Parathyroid adenoma (tissue), 2 donors: ENCODE data around the gene TMEM98.
"Not testable (repeated sequence)": the region's sequence is repeated elsewhere in the genome, so short reads cannot be mapped to it uniquely, and the experiment has no call there.

Experiments used
- H2AFZ ChIP-seq: fragments of 300-600 bp; sonication (generic); one replicate; pipeline ENCODE4 v1.7.0; 2017; ENCODE audit warnings: antibody characterized with exemption, mild to moderate bottlenecking
- H3K27ac ChIP-seq: fragments of 300-600 bp; sonication (generic); one replicate; pipeline ENCODE4 v1.7.0; 2017
- H3K27me3 ChIP-seq: fragments of 300-600 bp; sonication (generic); one replicate; pipeline ENCODE4 v1.7.0; 2017; ENCODE audit warnings: low read length; ENCODE audit not compliant: control insufficient read depth, insufficient read depth
- H3K36me3 ChIP-seq: fragments of 300-600 bp; sonication (generic); one replicate; pipeline ENCODE4 v1.7.0; 2017; ENCODE audit warnings: low read length; ENCODE audit not compliant: control insufficient read depth, insufficient read depth
- H3K4me1 ChIP-seq: fragments of 300-600 bp; sonication (generic); one replicate; pipeline ENCODE4 v1.7.0; 2017; ENCODE audit warnings: control low read depth
- H3K4me2 ChIP-seq: fragments of 300-600 bp; sonication (generic); one replicate; pipeline ENCODE4 v1.7.0; 2017; ENCODE audit warnings: low read length
- H3K4me3 ChIP-seq: fragments of 300-600 bp; sonication (generic); one replicate; pipeline ENCODE4 v1.7.0; 2017; ENCODE audit warnings: low read depth, low read length
- H3K79me2 ChIP-seq: fragments of 300-600 bp; sonication (generic); one replicate; pipeline ENCODE4 v1.7.0; 2017; ENCODE audit warnings: control low read depth
- H3K9ac ChIP-seq: fragments of 300-600 bp; sonication (generic); one replicate; pipeline ENCODE4 v1.7.0; 2017; ENCODE audit warnings: mild to moderate bottlenecking
- H3K9me3 ChIP-seq: fragments of 300-600 bp; sonication (generic); one replicate; pipeline ENCODE4 v1.7.0; 2017; ENCODE audit warnings: low read length; ENCODE audit not compliant: control insufficient read depth
- CTCF ChIP-seq: fragments of 300-600 bp; sonication (generic); IDR thresholded peaks from one replicate; pipeline ENCODE4 v1.7.0; 2017; ENCODE audit warnings: antibody characterized with exemption, mild to moderate bottlenecking
- donor health status: primary hyperparathyroidism.

Gene TMEM98

GRCh38 chr17:32944248-32945020 is 16.5 kb downstream of the TMEM98 start:
- no peak overlapping the region for H3K4me2 ChIP-seq
- no peak overlapping the region for H3K9ac ChIP-seq
- H3K4me3 ChIP-seq = no peak overlapping the region
- no peaks in the 10 kb centered on the region for H3K4me1 ChIP-seq
- H3K27me3 ChIP-seq = no peaks in the 10 kb centered on the region
- H3K36me3 ChIP-seq = no peaks in the 10 kb centered on the region
- no peak for TF ChIP-seq CTCF
- no peaks in the 10 kb centered on the region for H3K9me3 ChIP-seq
- no peak overlapping the region for H2AFZ ChIP-seq
- no peaks in the 10 kb centered on the region for H3K79me2 ChIP-seq
- H3K27ac ChIP-seq = no peak overlapping the region

- no peaks in the 10 kb centered on the region for H3K4me1 ChIP-seq
- no peak overlapping the region for H3K4me2 ChIP-seq
- no peaks in the 10 kb centered on the region for H3K36me3 ChIP-seq
- H3K79me2 ChIP-seq = no peaks in the 10 kb centered on the region
- no peak overlapping the region for H3K4me3 ChIP-seq
- TF ChIP-seq CTCF = no peak
- no peaks in the 10 kb centered on the region for H3K9me3 ChIP-seq
- H2AFZ ChIP-seq = no peak overlapping the region
- H3K27ac ChIP-seq = no peak overlapping the region
- H3K9ac ChIP-seq = no peak overlapping the region
- H3K27me3 ChIP-seq = no peaks in the 10 kb centered on the region
These were observed 18.6 kb downstream of the TMEM98 start for GRCh38 chr17:32946375-32947135.

- Histone ChIP-seq H3K79me2 (no peaks in the 10 kb centered on the region), H3K36me3 (no peaks in the 10 kb centered on the region), H3K4me3 (no peak overlapping the region), H3K9ac (no peak overlapping the region), H3K4me2 (no peak overlapping the region), H3K27ac (no peak overlapping the region), H2AFZ (no peak overlapping the region), H3K4me1 (no peaks in the 10 kb centered on the region), H3K9me3 (no peaks in the 10 kb centered on the region), H3K27me3 (no peaks in the 10 kb centered on the region)
- TF ChIP-seq CTCF = no peak
These were observed 19.8 kb downstream of the TMEM98 start for GRCh38 chr17:32947736-32948135.

GRCh38 chr17:32949181-32949580 is 21.2 kb downstream of the TMEM98 start:
- Histone ChIP-seq H3K4me3 (no peak overlapping the region), H3K27me3 (no peaks in the 10 kb centered on the region), H3K79me2 (no peaks in the 10 kb centered on the region), H3K9ac (no peak overlapping the region), H3K27ac (no peak overlapping the region), H3K36me3 (no peaks in the 10 kb centered on the region), H3K4me1 (no peaks in the 10 kb centered on the region), H2AFZ (no peak overlapping the region), H3K9me3 (no peaks in the 10 kb centered on the region), H3K4me2 (no peak overlapping the region)
- no peak for TF ChIP-seq CTCF

GRCh38 chr17:32952491-32952890 is 24.5 kb downstream of the TMEM98 start:
- not testable (repeated sequence) for H3K4me2 ChIP-seq, H3K4me1 ChIP-seq, H3K27ac ChIP-seq, H3K79me2 ChIP-seq, H2AFZ ChIP-seq, H3K9ac ChIP-seq, H3K9me3 ChIP-seq, H3K27me3 ChIP-seq, H3K36me3 ChIP-seq, H3K4me3 ChIP-seq
